Cardiac fibroblast (primary cell): ENCODE measurements around the gene OR9G1.

Source experiments
- DNase-seq, 2 donors: peaks; one replicate each; pipeline versions ENCODE4 v3.0.0 to v3.0.0-alpha.2; 2010; ENCODE audit warnings: low read depth in 2 of 2
- H3K4me3 ChIP-seq, 2 donors: replicated peaks in 1 of 2; 1 replicate in 1 of 2; 2 replicates in 1 of 2; pipeline ENCODE4 v1.5.1; 2011; ENCODE audit warnings: low read depth in 2 of 2, low read length in 2 of 2, mild to moderate bottlenecking in 2 of 2, moderate library complexity in 1 of 2
- CTCF ChIP-seq: IDR thresholded peaks from one replicate; pipeline ENCODE4 v1.5.1; 2011; ENCODE audit warnings: low read depth, mild to moderate bottlenecking, low read length, inconsistent platforms

OR9G1 gene

GRCh38 chr11:56720513-56720912 lies 21.6 kb downstream of the OR9G1 start:
- TF ChIP-seq CTCF, result no peak
- no peak for DNase-seq

GRCh38 chr11:56740107-56740506 lies 41.2 kb downstream of the OR9G1 start:
- DNase-seq, result no peak
- H3K4me3 ChIP-seq, result no peak overlapping the region
- TF ChIP-seq CTCF, result no peak

More at GRCh38 chr11:56720513-56720912, 21.6 kb downstream of the OR9G1 start:
- H3K4me3 ChIP-seq, result no peak overlapping the region

- no peak for TF ChIP-seq CTCF
- DNase-seq, result no peak
- no peak overlapping the region for H3K4me3 ChIP-seq
These were observed 42.0 kb downstream of the OR9G1 start for GRCh38 chr11:56740886-56741285.

GRCh38 chr11:56748597-56748996 lies 49.7 kb downstream of the OR9G1 start, which contains the start of gene OR9G4:
TSS of gene OR9G4 (minus strand) at chr11:56748697. CDS start at chr11:56743766, 4,931 bp downstream.
- TF ChIP-seq CTCF, result no peak
- DNase-seq, result no peak
- no peak within 1 kb of the TSS for H3K4me3 ChIP-seq

GRCh38 chr11:56750190-56750589 lies 51.3 kb downstream of the OR9G1 start:
- no peak for TF ChIP-seq CTCF
- no peak for DNase-seq
- no peak overlapping the region for H3K4me3 ChIP-seq

GRCh38 chr11:56751480-56751879 lies 52.6 kb downstream of the OR9G1 start:
- no peak for DNase-seq
- no peak for TF ChIP-seq CTCF
- no peak overlapping the region for H3K4me3 ChIP-seq
